Measurements from ENCODE around the gene ZNF25.

DNA sequence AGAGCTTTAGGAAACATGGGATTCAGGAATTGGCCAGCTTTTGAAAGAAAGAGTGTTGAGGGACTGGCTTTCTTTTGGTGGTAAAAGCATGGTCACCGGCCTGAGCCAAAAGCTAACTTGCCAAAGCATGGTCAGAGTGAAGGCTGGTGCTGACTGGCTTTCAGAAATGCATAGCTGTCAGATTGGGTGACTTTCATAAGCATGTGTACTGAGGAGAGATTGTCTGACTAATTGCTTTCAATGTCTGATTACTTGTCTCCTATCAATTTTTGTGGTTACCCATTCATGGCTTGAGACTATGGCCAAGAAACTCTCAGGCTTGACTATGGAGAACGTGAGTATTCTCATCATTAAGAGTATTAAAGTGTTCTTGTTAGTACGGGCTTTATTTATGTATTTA lies 28.2 kb downstream of the ZNF25 start:
- TF ChIP-seq ZMAT4 (CRISPR knock-in tag; IDR thresholded peaks at IDR 0.05) (no peak), SP1 (CRISPR knock-in tag; conservative IDR thresholded peaks at IDR 0.05) (no peak), MLX (CRISPR knock-in tag; IDR thresholded peaks at IDR 0.05) (no peak), TCF7 (CRISPR knock-in tag; IDR thresholded peaks at IDR 0.05; ENCODE audit: low read depth) (no peak), SMAD3 (CRISPR knock-in tag; IDR thresholded peaks at IDR 0.05; ENCODE audit: borderline replicate concordance) (no peak), EMX1 (CRISPR knock-in tag; IDR thresholded peaks at IDR 0.05) (no peak), ATF1 (CRISPR knock-in tag; IDR thresholded peaks at IDR 0.05) (no peak), ZNF121 (CRISPR knock-in tag; IDR thresholded peaks at IDR 0.05) (no peak)
- TF ChIP-seq, protein P1, sequence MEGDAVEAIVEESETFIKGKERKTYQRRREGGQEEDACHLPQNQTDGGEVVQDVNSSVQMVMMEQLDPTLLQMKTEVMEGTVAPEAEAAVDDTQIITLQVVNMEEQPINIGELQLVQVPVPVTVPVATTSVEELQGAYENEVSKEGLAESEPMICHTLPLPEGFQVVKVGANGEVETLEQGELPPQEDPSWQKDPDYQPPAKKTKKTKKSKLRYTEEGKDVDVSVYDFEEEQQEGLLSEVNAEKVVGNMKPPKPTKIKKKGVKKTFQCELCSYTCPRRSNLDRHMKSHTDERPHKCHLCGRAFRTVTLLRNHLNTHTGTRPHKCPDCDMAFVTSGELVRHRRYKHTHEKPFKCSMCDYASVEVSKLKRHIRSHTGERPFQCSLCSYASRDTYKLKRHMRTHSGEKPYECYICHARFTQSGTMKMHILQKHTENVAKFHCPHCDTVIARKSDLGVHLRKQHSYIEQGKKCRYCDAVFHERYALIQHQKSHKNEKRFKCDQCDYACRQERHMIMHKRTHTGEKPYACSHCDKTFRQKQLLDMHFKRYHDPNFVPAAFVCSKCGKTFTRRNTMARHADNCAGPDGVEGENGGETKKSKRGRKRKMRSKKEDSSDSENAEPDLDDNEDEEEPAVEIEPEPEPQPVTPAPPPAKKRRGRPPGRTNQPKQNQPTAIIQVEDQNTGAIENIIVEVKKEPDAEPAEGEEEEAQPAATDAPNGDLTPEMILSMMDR (IDR thresholded peaks at IDR 0.05) = no peak
- TF ChIP-seq, protein P2, sequence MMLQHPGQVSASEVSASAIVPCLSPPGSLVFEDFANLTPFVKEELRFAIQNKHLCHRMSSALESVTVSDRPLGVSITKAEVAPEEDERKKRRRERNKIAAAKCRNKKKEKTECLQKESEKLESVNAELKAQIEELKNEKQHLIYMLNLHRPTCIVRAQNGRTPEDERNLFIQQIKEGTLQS (CRISPR knock-in tag; conservative IDR thresholded peaks at IDR 0.05) = no peak
